ENCODE data around the gene MRPS27.

DNA sequence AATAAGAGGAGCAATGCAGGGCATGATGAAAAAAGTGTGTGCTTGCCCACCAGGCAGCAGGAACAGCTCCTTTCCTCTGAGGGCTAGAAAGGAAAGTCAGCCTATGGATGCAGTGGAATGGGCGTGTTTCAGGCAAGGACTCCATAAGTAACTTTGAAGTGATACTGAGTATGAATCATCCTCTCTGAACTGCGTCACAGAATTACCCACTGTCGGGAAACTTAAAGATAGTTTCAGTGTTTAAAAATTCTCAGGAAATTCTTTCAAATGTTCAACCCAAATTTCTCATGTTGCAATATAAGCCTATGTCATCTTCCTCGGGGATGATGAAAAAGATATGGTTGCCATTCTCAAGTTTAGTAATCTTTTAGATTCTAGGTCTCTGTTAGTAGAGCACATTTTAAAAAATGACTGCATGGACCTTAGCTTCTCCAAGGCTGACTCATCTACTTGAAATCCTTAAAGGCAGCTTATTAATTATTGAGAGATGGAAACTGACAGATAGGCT, 27.8 kb upstream of the MRPS27 start:
- TF ChIP-seq, protein P1, sequence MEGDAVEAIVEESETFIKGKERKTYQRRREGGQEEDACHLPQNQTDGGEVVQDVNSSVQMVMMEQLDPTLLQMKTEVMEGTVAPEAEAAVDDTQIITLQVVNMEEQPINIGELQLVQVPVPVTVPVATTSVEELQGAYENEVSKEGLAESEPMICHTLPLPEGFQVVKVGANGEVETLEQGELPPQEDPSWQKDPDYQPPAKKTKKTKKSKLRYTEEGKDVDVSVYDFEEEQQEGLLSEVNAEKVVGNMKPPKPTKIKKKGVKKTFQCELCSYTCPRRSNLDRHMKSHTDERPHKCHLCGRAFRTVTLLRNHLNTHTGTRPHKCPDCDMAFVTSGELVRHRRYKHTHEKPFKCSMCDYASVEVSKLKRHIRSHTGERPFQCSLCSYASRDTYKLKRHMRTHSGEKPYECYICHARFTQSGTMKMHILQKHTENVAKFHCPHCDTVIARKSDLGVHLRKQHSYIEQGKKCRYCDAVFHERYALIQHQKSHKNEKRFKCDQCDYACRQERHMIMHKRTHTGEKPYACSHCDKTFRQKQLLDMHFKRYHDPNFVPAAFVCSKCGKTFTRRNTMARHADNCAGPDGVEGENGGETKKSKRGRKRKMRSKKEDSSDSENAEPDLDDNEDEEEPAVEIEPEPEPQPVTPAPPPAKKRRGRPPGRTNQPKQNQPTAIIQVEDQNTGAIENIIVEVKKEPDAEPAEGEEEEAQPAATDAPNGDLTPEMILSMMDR (IDR thresholded peaks at IDR 0.05 in 4 of 5, conservative IDR thresholded peaks at IDR 0.05 in 1 of 5) = no peak
- no peak for TF ChIP-seq POLR2A (IDR thresholded peaks at IDR 0.05)
